WTC11 (cell line): ENCODE results near the gene APOL3. TPM values are rescaled to one million over a fixed set of nuclear protein-coding genes. Genes with fewer than 3 reads are reported as not detected.

ENCODE experiments used
- ATAC-seq: fragments of 200-7000 bp; cut with Tn5 transposase; 2 replicates; pipeline ENCODE4 v1.10.0; 2021; ENCODE audit warnings: mild to moderate bottlenecking, moderate library complexity
- CTCF ChIA-PET: fragments of 300-600 bp; sonication (Branson Sonifier 250); formaldehyde crosslinking; loops from one replicate; lab custom pipeline; 2021; ENCODE audit warnings: antibody characterized with exemption; lab: Charles Lee
- POLR2A ChIA-PET: fragments of 350-600 bp; sonication (Branson Sonifier 250); formaldehyde crosslinking; loops from one replicate; lab custom pipeline; 2021; ENCODE audit warnings: antibody characterized with exemption; lab: Charles Lee
- DNase-seq: peaks from one replicate; pipeline ENCODE4 v3.0.0; 2021; ENCODE audit warnings: low spot score
- H3K27ac Mint-ChIP-seq: 2 replicates; pipeline ENCODE4 v1.8.0; 2021; ENCODE audit warnings: mixed read lengths
- H3K27me3 Mint-ChIP-seq: 2 replicates; pipeline ENCODE4 v1.8.0; 2021; ENCODE audit warnings: low read depth, mild to moderate bottlenecking, moderate library complexity, mixed read lengths
- H3K36me3 Mint-ChIP-seq: 2 replicates; pipeline ENCODE4 v1.8.0; 2021; ENCODE audit warnings: mixed read lengths
- H3K4me1 Mint-ChIP-seq: 2 replicates; pipeline ENCODE4 v1.8.0; 2022; ENCODE audit warnings: mixed read lengths
- H3K4me3 Mint-ChIP-seq: 2 replicates; pipeline ENCODE4 v1.8.0; 2021; ENCODE audit warnings: mild to moderate bottlenecking, moderate library complexity, mixed read lengths
- H3K9me3 Mint-ChIP-seq: 2 replicates; pipeline ENCODE4 v1.8.0; 2021; ENCODE audit warnings: mixed read lengths
- AFF4 ChIP-seq: sonication (generic); formaldehyde crosslinking; IDR thresholded peaks from 2 replicates; pipeline ENCODE4 v1.8.1; 2023; ENCODE audit warnings: mild to moderate bottlenecking, missing genetic modification reagents, borderline replicate concordance
- CREM ChIP-seq: sonication (generic); formaldehyde crosslinking; IDR thresholded peaks from 2 replicates; pipeline ENCODE4 v1.8.1; 2022; ENCODE audit warnings: mild to moderate bottlenecking, missing genetic modification reagents, moderate library complexity
- CTCF ChIP-seq: fragments of 200-600 bp; IDR thresholded peaks from 2 replicates; pipeline ENCODE4 v1.8.0; 2022; ENCODE audit warnings: antibody characterized with exemption
- ELF4 ChIP-seq: sonication (generic); formaldehyde crosslinking; IDR thresholded peaks from 2 replicates; pipeline ENCODE4 v1.8.1; 2022; ENCODE audit warnings: low read depth, mild to moderate bottlenecking, moderate library complexity, missing genetic modification reagents
- FOXJ3 ChIP-seq: sonication (generic); formaldehyde crosslinking; IDR thresholded peaks from 2 replicates; pipeline ENCODE4 v1.9.0; 2021; ENCODE audit warnings: missing genetic modification reagents, mild to moderate bottlenecking, borderline replicate concordance
- GABPB1 ChIP-seq: sonication (generic); formaldehyde crosslinking; IDR thresholded peaks from 2 replicates; pipeline ENCODE4 v1.8.1; 2023; ENCODE audit warnings: mild to moderate bottlenecking, missing genetic modification reagents
- JAZF1 ChIP-seq: fragments of 250-450 bp; sonication (Bioruptor Pico); IDR thresholded peaks from 2 replicates; pipeline ENCODE4 v1.9.0; 2021; ENCODE audit warnings: moderate library complexity, mild to moderate bottlenecking, inconsistent platforms
- JUN ChIP-seq: sonication (generic); formaldehyde crosslinking; IDR thresholded peaks from 2 replicates; pipeline ENCODE4 v1.8.0; 2023; ENCODE audit warnings: mild to moderate bottlenecking, missing genetic modification reagents
- USF1 ChIP-seq: sonication (generic); formaldehyde crosslinking; IDR thresholded peaks from 2 replicates; pipeline ENCODE4 v1.8.0; 2022; ENCODE audit warnings: mild to moderate bottlenecking, missing genetic modification reagents
- ZBTB21 ChIP-seq: sonication (generic); formaldehyde crosslinking; IDR thresholded peaks from 2 replicates; pipeline ENCODE4 v1.8.1; 2023; ENCODE audit warnings: mild to moderate bottlenecking, missing genetic modification reagents, borderline replicate concordance
- ZBTB43 ChIP-seq: sonication (generic); formaldehyde crosslinking; IDR thresholded peaks from 2 replicates; pipeline ENCODE4 v1.8.1; 2023; ENCODE audit warnings: mild to moderate bottlenecking, missing genetic modification reagents
- ZNF121 ChIP-seq: sonication (generic); formaldehyde crosslinking; IDR thresholded peaks from 2 replicates; pipeline ENCODE4 v1.8.0; 2023; ENCODE audit warnings: missing genetic modification reagents
- ZNF138 ChIP-seq: sonication (generic); formaldehyde crosslinking; conservative IDR thresholded peaks from 2 replicates; pipeline ENCODE4 v1.8.1; 2022; ENCODE audit warnings: mild to moderate bottlenecking, moderate library complexity, missing genetic modification reagents
- ZNF317 ChIP-seq: sonication (generic); formaldehyde crosslinking; IDR thresholded peaks from 2 replicates; pipeline ENCODE4 v1.8.1; 2023; ENCODE audit warnings: low read depth, mild to moderate bottlenecking, moderate library complexity, missing genetic modification reagents, borderline replicate concordance
- total RNA-seq: library from RNA; stranded (reverse); gene quantifications from 3 replicates; pipeline ENCODE4 v1.2.3, GENCODE V29; 2021
- TF ChIP-seq, protein P1 (sequence below): sonication (generic); formaldehyde crosslinking; IDR thresholded peaks from 2 replicates; pipeline ENCODE4 v1.8.1; 2023; ENCODE audit warnings: mild to moderate bottlenecking, missing genetic modification reagents, moderate library complexity
- TF ChIP-seq, protein P2 (sequence below): fragments of 250-450 bp; sonication (Bioruptor Pico); IDR thresholded peaks from 2 replicates; pipeline ENCODE4 v1.9.0; 2021; ENCODE audit warnings: mild to moderate bottlenecking

The APOL3 gene
- total RNA-seq, 1 experiment from 2014 or later: 0.26 TPM

GRCh38 chr22:36156515-36157419 lies 3.8 kb downstream of the APOL3 start (continued):
- TF ChIP-seq CTCF: no peak
- TF ChIP-seq GABPB1 (CRISPR knock-in tag): no peak

DNA sequence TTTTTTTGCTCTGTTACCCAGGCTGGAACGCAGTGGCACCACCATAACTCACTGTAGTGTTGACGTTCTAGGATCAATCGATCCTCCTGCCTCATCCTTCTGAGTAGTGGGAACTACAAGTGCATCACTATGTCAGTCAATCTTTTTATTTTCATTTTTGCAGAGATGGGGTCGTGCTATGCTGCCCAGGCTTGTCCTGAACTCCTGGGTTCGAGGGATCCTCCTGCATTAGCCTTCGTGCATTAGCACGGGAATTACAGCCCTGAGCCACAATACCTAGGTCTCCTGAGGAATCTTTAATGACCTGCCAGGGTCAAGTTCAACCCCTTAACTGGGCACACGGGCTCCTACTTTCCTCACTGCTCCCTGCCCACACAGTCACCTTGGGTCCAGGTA lies 4.4 kb downstream of the APOL3 start:
- peaks cover 29% of the 10 kb centered on the region for H3K4me1 Mint-ChIP-seq
- no peak for ATAC-seq
- CTCF ChIA-PET: interaction anchor here (0.9 to 3.2 kb wide), 9 partner anchors 11 to 330 kb away, joined by 3 to 15 read pairs (median 4); partner anchors contain the start of gene APOL2
- H3K9me3 Mint-ChIP-seq: peaks cover 11% of the 10 kb centered on the region
- TF ChIP-seq ZNF121 (CRISPR knock-in tag): peak; percentile 94
- TF ChIP-seq JAZF1 (CRISPR knock-in tag): no peak
- TF ChIP-seq, all 79 proteins: peak for 1
- Mint-ChIP-seq H3K27ac (no peak overlapping the region), H3K27me3 (no peaks in the 10 kb centered on the region; the same call in 1 of the 2 replicates), H3K36me3 (no peaks in the 10 kb centered on the region), H3K4me3 (no peak overlapping the region)
- POLR2A ChIA-PET: no interaction called here
- no peak for DNase-seq

DNA sequence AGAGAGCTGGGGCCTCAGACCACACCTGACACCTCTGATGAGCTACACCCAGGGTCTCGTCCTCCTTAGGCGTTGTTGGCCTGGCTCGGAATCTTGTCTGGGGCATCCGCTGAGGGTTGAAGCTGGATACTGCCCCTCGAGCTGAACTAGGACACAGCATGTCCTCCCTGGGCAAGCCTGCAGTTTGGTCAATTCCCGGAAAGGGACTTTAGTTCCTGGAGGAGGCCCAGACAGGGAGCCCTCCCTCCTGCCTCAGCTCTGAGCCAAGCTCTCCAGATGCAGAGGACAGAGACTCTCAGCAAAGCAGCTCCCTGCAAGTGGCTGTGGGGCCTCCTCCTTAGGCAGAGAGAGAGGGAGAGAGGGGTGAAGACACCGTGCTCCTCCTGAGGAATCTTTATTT lies 4.9 kb downstream of the APOL3 start:
- CTCF ChIA-PET: interaction anchor here (0.9 to 3.2 kb wide), 4 partner anchors 16 to 90 kb away, joined by 3 to 15 read pairs (median 3); no protein-coding TSS in a partner anchor
- POLR2A ChIA-PET: no interaction called here
- no peaks in the 10 kb centered on the region for H3K36me3 Mint-ChIP-seq
- H3K4me3 Mint-ChIP-seq: no peak overlapping the region
- H3K27me3 Mint-ChIP-seq: no peaks in the 10 kb centered on the region; the same call in 1 of the 2 replicates
- H3K27ac Mint-ChIP-seq: no peak overlapping the region
- TF ChIP-seq ZBTB43 (CRISPR knock-in tag) (no peak), FOXJ3 (CRISPR knock-in tag) (no peak)
- ATAC-seq (no peak), DNase-seq (no peak)
- H3K4me1 Mint-ChIP-seq: peaks cover 29% of the 10 kb centered on the region
- H3K9me3 Mint-ChIP-seq: peaks cover 9% of the 10 kb centered on the region

GRCh38 chr22:36154423-36154945 lies 6.1 kb downstream of the APOL3 start:
- no peaks in the 10 kb centered on the region for H3K36me3 Mint-ChIP-seq
- ChIA-PET POLR2A (no interaction called here), CTCF (interaction anchor here (1.5 kb wide), 1 partner anchor 32 kb away, joined by 3 read pairs; no protein-coding TSS in a partner anchor)
- no peak overlapping the region for H3K27ac Mint-ChIP-seq
- ATAC-seq (no peak), DNase-seq (no peak)
- peaks cover 9% of the 10 kb centered on the region for H3K9me3 Mint-ChIP-seq
- peaks cover 26% of the 10 kb centered on the region for H3K4me1 Mint-ChIP-seq
- no peaks in the 10 kb centered on the region; the same call in 1 of the 2 replicates for H3K27me3 Mint-ChIP-seq
- no peak overlapping the region for H3K4me3 Mint-ChIP-seq
- TF ChIP-seq USF1 (CRISPR knock-in tag): no peak
- no peak for TF ChIP-seq ELF4
- no peak for TF ChIP-seq AFF4
- no peak for TF ChIP-seq ZBTB21 (CRISPR knock-in tag)
- no peak for TF ChIP-seq ZNF138 (CRISPR knock-in tag)
- no peak for TF ChIP-seq CREM (CRISPR knock-in tag)
- TF ChIP-seq, protein P1, sequence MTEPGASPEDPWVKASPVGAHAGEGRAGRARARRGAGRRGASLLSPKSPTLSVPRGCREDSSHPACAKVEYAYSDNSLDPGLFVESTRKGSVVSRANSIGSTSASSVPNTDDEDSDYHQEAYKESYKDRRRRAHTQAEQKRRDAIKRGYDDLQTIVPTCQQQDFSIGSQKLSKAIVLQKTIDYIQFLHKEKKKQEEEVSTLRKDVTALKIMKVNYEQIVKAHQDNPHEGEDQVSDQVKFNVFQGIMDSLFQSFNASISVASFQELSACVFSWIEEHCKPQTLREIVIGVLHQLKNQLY: no peak
- no peak for TF ChIP-seq JUN (CRISPR knock-in tag)
- TF ChIP-seq, protein P2, sequence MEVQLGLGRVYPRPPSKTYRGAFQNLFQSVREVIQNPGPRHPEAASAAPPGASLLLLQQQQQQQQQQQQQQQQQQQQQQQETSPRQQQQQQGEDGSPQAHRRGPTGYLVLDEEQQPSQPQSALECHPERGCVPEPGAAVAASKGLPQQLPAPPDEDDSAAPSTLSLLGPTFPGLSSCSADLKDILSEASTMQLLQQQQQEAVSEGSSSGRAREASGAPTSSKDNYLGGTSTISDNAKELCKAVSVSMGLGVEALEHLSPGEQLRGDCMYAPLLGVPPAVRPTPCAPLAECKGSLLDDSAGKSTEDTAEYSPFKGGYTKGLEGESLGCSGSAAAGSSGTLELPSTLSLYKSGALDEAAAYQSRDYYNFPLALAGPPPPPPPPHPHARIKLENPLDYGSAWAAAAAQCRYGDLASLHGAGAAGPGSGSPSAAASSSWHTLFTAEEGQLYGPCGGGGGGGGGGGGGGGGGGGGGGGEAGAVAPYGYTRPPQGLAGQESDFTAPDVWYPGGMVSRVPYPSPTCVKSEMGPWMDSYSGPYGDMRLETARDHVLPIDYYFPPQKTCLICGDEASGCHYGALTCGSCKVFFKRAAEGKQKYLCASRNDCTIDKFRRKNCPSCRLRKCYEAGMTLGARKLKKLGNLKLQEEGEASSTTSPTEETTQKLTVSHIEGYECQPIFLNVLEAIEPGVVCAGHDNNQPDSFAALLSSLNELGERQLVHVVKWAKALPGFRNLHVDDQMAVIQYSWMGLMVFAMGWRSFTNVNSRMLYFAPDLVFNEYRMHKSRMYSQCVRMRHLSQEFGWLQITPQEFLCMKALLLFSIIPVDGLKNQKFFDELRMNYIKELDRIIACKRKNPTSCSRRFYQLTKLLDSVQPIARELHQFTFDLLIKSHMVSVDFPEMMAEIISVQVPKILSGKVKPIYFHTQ: no peak
- no peak for TF ChIP-seq ZNF317 (CRISPR knock-in tag)
- no peak for TF ChIP-seq JAZF1 (CRISPR knock-in tag)
